Stomach smooth muscle (tissue), 2 donors: Measurements from ENCODE around the gene DMP1.
"Not testable (repeated sequence)": the region's sequence is repeated elsewhere in the genome, so short reads cannot be mapped to it uniquely, and the experiment has no call there.

Experiments
- H3K27ac ChIP-seq: one replicate; pipeline ENCODE4 v1.7.0; 2013; ENCODE audit warnings: mild to moderate bottlenecking, low read length, inconsistent platforms
- H3K27me3 ChIP-seq, 2 donors: one replicate each; pipeline ENCODE4 v1.7.0; 2013; ENCODE audit warnings: low read length in 2 of 2; ENCODE audit not compliant: insufficient read depth in 2 of 2, control insufficient read depth in 1 of 2
- H3K36me3 ChIP-seq, 2 donors: one replicate each; pipeline ENCODE4 v1.7.0; 2013; ENCODE audit warnings: low read length in 2 of 2; ENCODE audit not compliant: control insufficient read depth in 2 of 2, insufficient read depth in 2 of 2
- H3K4me1 ChIP-seq: one replicate; pipeline ENCODE4 v1.7.0; 2013; ENCODE audit warnings: low read length; ENCODE audit not compliant: control insufficient read depth, insufficient read depth
- H3K4me3 ChIP-seq, 2 donors: one replicate each; pipeline ENCODE4 v1.7.0; 2013; ENCODE audit warnings: low read length in 2 of 2
- H3K9ac ChIP-seq, 2 donors: one replicate each; pipeline ENCODE4 v1.7.0; 2013; ENCODE audit warnings: low read length in 2 of 2, mild to moderate bottlenecking in 1 of 2
- H3K9me3 ChIP-seq, 2 donors: one replicate each; pipeline ENCODE4 v1.7.0; 2013; ENCODE audit warnings: low read length in 2 of 2; ENCODE audit not compliant: control insufficient read depth in 2 of 2
- donor health status: healthy.
- donor health status: Pancreatic carcinoma.

Gene DMP1

GRCh38 chr4:87680271-87680670, 30.2 kb downstream of the DMP1 start:
- Histone ChIP-seq H3K9ac (no peak overlapping the region), H3K4me1 (no peaks in the 10 kb centered on the region), H3K27me3 (no peaks in the 10 kb centered on the region), H3K27ac (no peak overlapping the region), H3K4me3 (no peak overlapping the region), H3K9me3 (peaks cover 0 to 4% of the 10 kb centered on the region in 2 donors), H3K36me3 (no peaks in the 10 kb centered on the region)

- Histone ChIP-seq H3K9me3 (no peaks in the 10 kb centered on the region), H3K4me3 (no peak overlapping the region), H3K27me3 (no peaks in the 10 kb centered on the region), H3K9ac (no peak overlapping the region), H3K36me3 (no peaks in the 10 kb centered on the region), H3K27ac (no peak overlapping the region), H3K4me1 (no peaks in the 10 kb centered on the region)
These were observed 38.2 kb downstream of the DMP1 start for GRCh38 chr4:87688316-87688715.

- H3K4me3 ChIP-seq, H3K4me1 ChIP-seq, H3K9me3 ChIP-seq, H3K27ac ChIP-seq, H3K9ac ChIP-seq, H3K36me3 ChIP-seq, H3K27me3 ChIP-seq: not testable (repeated sequence)
These were observed 40.9 kb downstream of the DMP1 start for GRCh38 chr4:87690947-87691346.

GRCh38 chr4:87692060-87692459, 42.0 kb downstream of the DMP1 start:
- not testable (repeated sequence) for H3K9ac ChIP-seq, H3K27me3 ChIP-seq, H3K4me1 ChIP-seq, H3K4me3 ChIP-seq, H3K9me3 ChIP-seq, H3K27ac ChIP-seq, H3K36me3 ChIP-seq

GRCh38 chr4:87697272-87697671, 47.2 kb downstream of the DMP1 start:
- no peak overlapping the region for H3K9ac ChIP-seq
- H3K27ac ChIP-seq = no peak overlapping the region
- H3K4me1 ChIP-seq = no peaks in the 10 kb centered on the region
- no peaks in the 10 kb centered on the region for H3K36me3 ChIP-seq
- H3K4me3 ChIP-seq = no peak overlapping the region
- no peaks in the 10 kb centered on the region for H3K27me3 ChIP-seq
- no peaks in the 10 kb centered on the region for H3K9me3 ChIP-seq

- Histone ChIP-seq H3K4me1 (no peaks in the 10 kb centered on the region), H3K27ac (no peak overlapping the region), H3K27me3 (no peaks in the 10 kb centered on the region), H3K9ac (no peak overlapping the region), H3K36me3 (no peaks in the 10 kb centered on the region), H3K9me3 (no peaks in the 10 kb centered on the region), H3K4me3 (no peak overlapping the region)
These were observed 47.9 kb downstream of the DMP1 start for GRCh38 chr4:87697945-87698344.

- Histone ChIP-seq H3K27me3 (no peaks in the 10 kb centered on the region), H3K36me3 (no peaks in the 10 kb centered on the region), H3K9ac (no peak overlapping the region), H3K4me3 (no peak overlapping the region), H3K27ac (no peak overlapping the region), H3K9me3 (no peaks in the 10 kb centered on the region), H3K4me1 (no peaks in the 10 kb centered on the region)
These were observed 48.3 kb downstream of the DMP1 start for GRCh38 chr4:87698394-87698793.

GRCh38 chr4:87704001-87704400, 53.9 kb downstream of the DMP1 start:
- Histone ChIP-seq H3K9me3 (no peaks in the 10 kb centered on the region), H3K9ac (no peak overlapping the region), H3K4me3 (no peak overlapping the region), H3K27ac (no peak overlapping the region), H3K4me1 (no peaks in the 10 kb centered on the region), H3K36me3 (no peaks in the 10 kb centered on the region), H3K27me3 (no peaks in the 10 kb centered on the region)

- Histone ChIP-seq H3K27me3 (no peaks in the 10 kb centered on the region), H3K27ac (no peak overlapping the region), H3K9ac (no peak overlapping the region), H3K4me3 (no peak overlapping the region), H3K9me3 (no peaks in the 10 kb centered on the region), H3K4me1 (no peaks in the 10 kb centered on the region), H3K36me3 (no peaks in the 10 kb centered on the region)
These were observed 57.3 kb downstream of the DMP1 start for GRCh38 chr4:87707279-87707918.
